Natural killer cell (primary cell): ENCODE measurements around the gene AHDC1. TPM values are rescaled to one million over a fixed set of nuclear protein-coding genes. Genes with fewer than 3 reads are reported as not detected.

ENCODE experiments used
- ATAC-seq, 3 donors: fragments of 150-1000 bp in 2 of 3; fragments of 200-7000 bp in 1 of 3; cut with Tn5 transposase; 1 replicate in 1 of 3; 2 replicates in 2 of 3; pipeline ENCODE4 v1.10.0; 2021; ENCODE audit warnings: mild to moderate bottlenecking in 2 of 3, moderate library complexity in 2 of 3
- DNase-seq, 2 donors: peaks; one replicate each; pipeline versions ENCODE4 v3.0.0 to v3.0.0-alpha.2; 2013 to 2021; ENCODE audit warnings: mixed read lengths in 1 of 2
- H3K27ac ChIP-seq: one replicate; pipeline ENCODE4 v1.5.1; 2013; ENCODE audit warnings: mild to moderate bottlenecking, low read length
- H3K27me3 ChIP-seq: one replicate; pipeline ENCODE4 v1.6.1; 2013; ENCODE audit warnings: low read length; ENCODE audit not compliant: control insufficient read depth, insufficient read depth
- H3K36me3 ChIP-seq: one replicate; pipeline ENCODE4 v1.6.1; 2013; ENCODE audit warnings: low read length; ENCODE audit not compliant: control insufficient read depth, insufficient read depth
- H3K4me1 ChIP-seq: one replicate; pipeline ENCODE4 v1.6.1; 2013; ENCODE audit warnings: low read length; ENCODE audit not compliant: control insufficient read depth, insufficient read depth
- H3K4me3 ChIP-seq: one replicate; pipeline ENCODE4 v1.5.1; 2013; ENCODE audit warnings: low read length
- H3K9me3 ChIP-seq: one replicate; pipeline ENCODE4 v1.6.1; 2013; ENCODE audit warnings: low read length; ENCODE audit not compliant: control insufficient read depth, insufficient read depth
- H3K27ac Mint-ChIP-seq, 2 donors: one replicate each; pipeline ENCODE4 v1.8.0; 2022; ENCODE audit warnings: mild to moderate bottlenecking in 2 of 2, mixed read lengths in 2 of 2, moderate library complexity in 1 of 2
- H3K27me3 Mint-ChIP-seq, 2 donors: one replicate each; pipeline ENCODE4 v1.8.0; 2022; ENCODE audit warnings: low read depth in 2 of 2, mixed read lengths in 2 of 2
- H3K36me3 Mint-ChIP-seq: one replicate; pipeline ENCODE4 v1.8.0; 2022; ENCODE audit warnings: mixed read lengths
- H3K4me1 Mint-ChIP-seq, 2 donors: one replicate each; pipeline ENCODE4 v1.8.0; 2022; ENCODE audit warnings: mixed read lengths in 2 of 2
- H3K4me3 Mint-ChIP-seq: one replicate; pipeline ENCODE4 v1.8.0; 2022; ENCODE audit warnings: mild to moderate bottlenecking, moderate library complexity, mixed read lengths
- H3K9me3 Mint-ChIP-seq, 2 donors: one replicate each; pipeline ENCODE4 v1.8.0; 2022; ENCODE audit warnings: mixed read lengths in 2 of 2
- WGBS: methylation state at CpG from one replicate; pipeline ENCODE4 v1.1.7; 2013; ENCODE audit warnings: missing lambda C conversion rate; ENCODE audit not compliant: insufficient coverage; 5-methylcytosine and 5-hydroxymethylcytosine counted together
- intact Hi-C: fragments of 100-400 bp; cut with micrococcal nuclease; formaldehyde crosslinking; loops from one replicate; pipeline ENCODE4 v1.14.2; 2022
- total RNA-seq, 4 donors: library from RNA; stranded (reverse); fragments of 120-200 nt in 1 of 4; gene quantifications; one replicate each; pipeline versions ENCODE4 v1.2.3 to v1.2.4, GENCODE V29; 2013 to 2022
- TF ChIP-seq, protein P1 (sequence below): fragments of 200-600 bp; IDR thresholded peaks from one replicate; pipeline ENCODE4 v1.8.0; 2022; ENCODE audit warnings: antibody characterized with exemption

Gene AHDC1
- total RNA-seq, 3 donors from 2014 or later (not counting 1 experiment from before 2014, with no cell fraction given), result 39.6 to 67.0 (median 47.0) TPM

DNA sequence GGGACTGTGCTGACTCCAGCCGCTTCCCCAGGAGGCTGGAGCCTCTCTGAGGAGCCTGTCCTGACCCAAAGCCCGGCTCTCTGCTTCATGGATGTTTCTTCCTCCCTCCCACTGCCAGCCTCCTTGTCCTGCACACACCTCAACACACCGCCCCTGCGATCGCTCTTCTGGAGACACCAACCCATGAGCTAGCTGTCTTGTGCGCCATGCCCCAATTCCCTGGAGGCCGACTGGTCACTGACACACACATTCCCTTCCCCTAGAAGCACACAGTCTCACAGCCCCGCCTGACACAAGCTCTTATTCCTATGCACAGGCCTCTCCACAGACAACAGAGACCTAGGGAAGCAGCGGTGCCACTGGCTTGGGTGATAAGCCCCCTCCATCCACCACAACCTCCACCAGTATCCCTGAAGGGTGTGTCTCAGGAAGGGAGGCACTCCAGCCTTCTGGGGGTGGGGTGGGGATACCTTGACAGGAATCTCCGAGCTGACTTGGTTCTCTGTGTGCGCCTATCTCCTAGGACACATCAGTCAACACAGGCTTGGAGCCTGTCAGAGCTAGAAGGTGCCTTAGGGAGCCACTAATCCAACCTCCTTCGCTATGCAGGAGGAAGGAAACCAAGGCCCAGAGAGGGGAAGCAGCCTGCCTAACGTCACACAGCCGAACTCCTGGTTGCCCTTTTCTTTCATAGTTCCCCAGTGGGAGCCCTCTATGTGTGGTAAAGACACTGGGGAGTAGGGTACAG is 31.1 kb downstream of the AHDC1 start:
- H3K27ac Mint-ChIP-seq, result peak overlapping the region; percentile 10 to 27

DNA sequence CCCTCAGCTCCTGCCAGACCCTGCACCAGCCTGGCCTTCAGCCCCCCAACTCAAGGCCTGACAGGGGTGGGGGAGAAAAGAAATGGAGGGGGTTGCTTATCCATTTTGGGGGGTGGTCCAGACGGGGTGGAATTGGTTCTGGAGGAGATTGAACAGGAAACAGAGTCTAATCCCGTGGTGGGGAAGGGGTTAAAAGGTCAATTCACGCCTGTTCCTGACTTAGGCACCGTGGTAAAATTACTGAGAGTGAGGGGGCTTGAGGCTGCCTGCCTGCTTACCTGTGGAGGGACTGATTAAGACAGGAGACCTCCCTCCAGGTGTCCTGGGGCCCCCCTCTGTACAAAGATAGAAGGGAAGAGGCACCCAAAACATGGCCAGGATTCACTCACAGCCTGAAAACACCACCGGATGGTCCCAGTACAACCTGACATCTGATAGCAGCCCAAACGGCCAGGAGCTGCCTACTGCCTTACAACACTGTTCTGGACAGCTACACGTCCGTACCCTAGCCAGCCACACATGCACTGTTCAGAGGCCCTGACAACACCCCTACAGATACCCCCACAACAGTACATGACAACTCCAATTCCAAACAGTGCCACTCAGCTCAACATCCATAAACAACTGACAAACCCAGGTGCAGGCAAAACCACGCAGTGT is 31.8 kb downstream of the AHDC1 start:
- Histone ChIP-seq H3K27me3 (no peaks in the 10 kb centered on the region), H3K27ac (no peak overlapping the region), H3K36me3 (no peaks in the 10 kb centered on the region), H3K4me1 (peaks cover 56% of the 10 kb centered on the region), H3K9me3 (no peaks in the 10 kb centered on the region), H3K4me3 (no peak overlapping the region)
- DNase-seq (no peak), ATAC-seq (no peak)
- intact Hi-C loops, result no loop called here
- no peaks in the 10 kb centered on the region for H3K36me3 Mint-ChIP-seq
- 51% methylated on average over 9 of the region's 9 CpGs for WGBS
- TF ChIP-seq, protein P1, sequence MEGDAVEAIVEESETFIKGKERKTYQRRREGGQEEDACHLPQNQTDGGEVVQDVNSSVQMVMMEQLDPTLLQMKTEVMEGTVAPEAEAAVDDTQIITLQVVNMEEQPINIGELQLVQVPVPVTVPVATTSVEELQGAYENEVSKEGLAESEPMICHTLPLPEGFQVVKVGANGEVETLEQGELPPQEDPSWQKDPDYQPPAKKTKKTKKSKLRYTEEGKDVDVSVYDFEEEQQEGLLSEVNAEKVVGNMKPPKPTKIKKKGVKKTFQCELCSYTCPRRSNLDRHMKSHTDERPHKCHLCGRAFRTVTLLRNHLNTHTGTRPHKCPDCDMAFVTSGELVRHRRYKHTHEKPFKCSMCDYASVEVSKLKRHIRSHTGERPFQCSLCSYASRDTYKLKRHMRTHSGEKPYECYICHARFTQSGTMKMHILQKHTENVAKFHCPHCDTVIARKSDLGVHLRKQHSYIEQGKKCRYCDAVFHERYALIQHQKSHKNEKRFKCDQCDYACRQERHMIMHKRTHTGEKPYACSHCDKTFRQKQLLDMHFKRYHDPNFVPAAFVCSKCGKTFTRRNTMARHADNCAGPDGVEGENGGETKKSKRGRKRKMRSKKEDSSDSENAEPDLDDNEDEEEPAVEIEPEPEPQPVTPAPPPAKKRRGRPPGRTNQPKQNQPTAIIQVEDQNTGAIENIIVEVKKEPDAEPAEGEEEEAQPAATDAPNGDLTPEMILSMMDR, result no peak
- peak overlapping the region; percentile 10 to 27 for H3K27ac Mint-ChIP-seq
- H3K4me1 Mint-ChIP-seq, result peaks cover 49 to 75% of the 10 kb centered on the region in 2 donors
- H3K27me3 Mint-ChIP-seq, result no peaks in the 10 kb centered on the region
- no peaks in the 10 kb centered on the region for H3K9me3 Mint-ChIP-seq
- H3K4me3 Mint-ChIP-seq, result peak overlapping the region; percentile 52

More for the DNA sequence above, 31.1 kb downstream of the AHDC1 start:
- Mint-ChIP-seq H3K27me3 (no peaks in the 10 kb centered on the region), H3K36me3 (no peaks in the 10 kb centered on the region), H3K9me3 (no peaks in the 10 kb centered on the region), H3K4me1 (peaks cover 49 to 72% of the 10 kb centered on the region in 2 donors), H3K4me3 (peak overlapping the region; percentile 52)
- 84% methylated on average over 13 of the region's 14 CpGs for WGBS
- TF ChIP-seq, protein P1, result no peak
- Histone ChIP-seq H3K27me3 (no peaks in the 10 kb centered on the region), H3K4me3 (no peak overlapping the region), H3K36me3 (no peaks in the 10 kb centered on the region), H3K27ac (no peak overlapping the region), H3K4me1 (peaks cover 55% of the 10 kb centered on the region), H3K9me3 (no peaks in the 10 kb centered on the region)
- ATAC-seq, result no peak
- no peak for DNase-seq
- intact Hi-C loops, result no loop called here

DNA sequence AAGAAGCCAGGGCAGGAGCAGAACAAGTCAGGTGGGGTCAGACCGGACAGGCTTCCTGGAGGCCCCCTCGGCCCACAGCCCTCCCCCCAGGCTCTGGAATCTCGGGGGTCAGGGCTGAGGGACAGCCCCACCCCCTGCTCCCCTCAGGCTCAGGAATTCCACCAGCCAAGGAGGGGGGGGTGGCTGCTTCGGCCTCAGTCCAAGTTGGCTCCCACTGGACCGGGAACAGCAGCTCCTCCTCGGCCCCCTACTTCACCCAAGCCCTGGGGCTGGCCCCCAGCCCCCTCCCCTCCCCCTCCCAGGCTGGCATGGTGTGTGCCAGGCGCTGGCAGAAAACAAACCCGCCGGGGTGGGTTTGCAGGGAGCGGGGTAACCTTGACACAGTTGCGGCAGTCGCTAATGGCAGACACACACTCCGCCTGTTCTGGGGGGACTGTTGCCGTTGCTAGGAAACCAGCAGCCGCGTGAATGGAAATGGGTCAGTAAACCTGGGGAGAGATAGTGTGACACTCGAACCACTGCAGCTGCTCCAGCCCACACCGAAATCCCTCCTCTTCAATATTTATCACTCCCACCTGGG is 32.4 kb downstream of the AHDC1 start:
- no peaks in the 10 kb centered on the region for H3K27me3 ChIP-seq
- H3K4me3 ChIP-seq, result no peak overlapping the region
- intact Hi-C loops, result no loop called here
- no peaks in the 10 kb centered on the region for H3K9me3 ChIP-seq
- Mint-ChIP-seq H3K27me3 (no peaks in the 10 kb centered on the region), H3K4me3 (no peak overlapping the region), H3K27ac (no peak overlapping the region), H3K36me3 (no peaks in the 10 kb centered on the region), H3K9me3 (no peaks in the 10 kb centered on the region), H3K4me1 (peaks cover 43 to 69% of the 10 kb centered on the region in 2 donors)
- no peak overlapping the region for H3K27ac ChIP-seq
- WGBS, result 71% methylated on average over 13 of the region's 18 CpGs
- TF ChIP-seq, protein P1, result no peak
- no peaks in the 10 kb centered on the region for H3K36me3 ChIP-seq
- ATAC-seq, result no peak
- DNase-seq, result no peak
- H3K4me1 ChIP-seq, result peaks cover 51% of the 10 kb centered on the region
